ENCODE results near the gene PIK3C3.
"Not testable (repeated sequence)": the region's sequence is repeated elsewhere in the genome, so short reads cannot be mapped to it uniquely, and the experiment has no call there.

The PIK3C3 gene

GRCh38 chr18:42072407-42072806, 117.4 kb downstream of the PIK3C3 start:
- DNase-seq (ENCODE audit: low read depth in 2 of 2) = no peak

- no peak for DNase-seq (ENCODE audit: low read depth in 2 of 2)
Observed at GRCh38 chr18:42074704-42075103, 119.7 kb downstream of the PIK3C3 start.

GRCh38 chr18:42078711-42079110, 123.7 kb downstream of the PIK3C3 start:
- DNase-seq (ENCODE audit: low read depth in 2 of 2) = no peak

GRCh38 chr18:42080340-42080739, 125.3 kb downstream of the PIK3C3 start:
- DNase-seq (ENCODE audit: low read depth in 2 of 2) = no peak

GRCh38 chr18:42082415-42083234, 127.6 kb downstream of the PIK3C3 start:
- no peak for DNase-seq (ENCODE audit: low read depth in 2 of 2)

- DNase-seq (ENCODE audit: low read depth in 2 of 2) = no peak
Observed at GRCh38 chr18:42086288-42086687, 131.3 kb downstream of the PIK3C3 start.

GRCh38 chr18:42087235-42087634, 132.2 kb downstream of the PIK3C3 start:
- DNase-seq (ENCODE audit: low read depth in 2 of 2) = no peak

- no peak for DNase-seq (ENCODE audit: low read depth in 2 of 2)
Observed at GRCh38 chr18:42087876-42088275, 132.8 kb downstream of the PIK3C3 start.

GRCh38 chr18:42092848-42093247, 137.8 kb downstream of the PIK3C3 start:
- DNase-seq (ENCODE audit: low read depth in 2 of 2) = no peak

- DNase-seq (ENCODE audit: low read depth in 2 of 2) = no peak
Observed at GRCh38 chr18:42094875-42095274, 139.8 kb downstream of the PIK3C3 start.

GRCh38 chr18:42095732-42096377, 140.8 kb downstream of the PIK3C3 start:
- DNase-seq (ENCODE audit: low read depth in 2 of 2) = no peak

GRCh38 chr18:42100248-42100647, 145.2 kb downstream of the PIK3C3 start:
- DNase-seq (ENCODE audit: low read depth in 2 of 2) = no peak

- DNase-seq (ENCODE audit: low read depth in 2 of 2) = no peak
Observed at GRCh38 chr18:42100911-42101310, 145.9 kb downstream of the PIK3C3 start.

- no peak for DNase-seq (ENCODE audit: low read depth in 2 of 2)
Observed at GRCh38 chr18:42105394-42105793, 150.4 kb downstream of the PIK3C3 start.

GRCh38 chr18:42106784-42107183, 151.8 kb downstream of the PIK3C3 start:
- DNase-seq (ENCODE audit: low read depth in 2 of 2) = no peak

GRCh38 chr18:42107287-42107686, 152.3 kb downstream of the PIK3C3 start:
- no peak for DNase-seq (ENCODE audit: low read depth in 2 of 2)

- DNase-seq (ENCODE audit: low read depth in 2 of 2) = no peak
Observed at GRCh38 chr18:42107691-42108450, 152.8 kb downstream of the PIK3C3 start.

- DNase-seq (ENCODE audit: low read depth in 2 of 2) = not testable (repeated sequence)
Observed at GRCh38 chr18:42112147-42112546, 157.1 kb downstream of the PIK3C3 start.

GRCh38 chr18:42112657-42113420, 157.8 kb downstream of the PIK3C3 start:
- DNase-seq (ENCODE audit: low read depth in 2 of 2) = no peak

GRCh38 chr18:42113529-42114191, 158.6 kb downstream of the PIK3C3 start:
- DNase-seq (ENCODE audit: low read depth in 2 of 2) = no peak

GRCh38 chr18:42114310-42114943, 159.4 kb downstream of the PIK3C3 start:
- DNase-seq (ENCODE audit: low read depth in 2 of 2) = peak in 1 of 2 donors; percentile 21

Data from stimulated activated CD8-positive, alpha-beta memory T cell treated with anti-CD3 and anti-CD28 coated beads, Interleukin-2, amount 100 ng/mL, for 1 hour (primary cell).